Measurements from ENCODE around the gene THAP8. TPM values are rescaled to one million over a fixed set of nuclear protein-coding genes. Genes with fewer than 3 reads are reported as not detected.
"Not testable (repeated sequence)": the region's sequence is repeated elsewhere in the genome, so short reads cannot be mapped to it uniquely, and the experiment has no call there.

The THAP8 gene
- total and polyA plus RNA-seq, 2 of the 8 experiments (the other 6 are each of a cell fraction or from before 2014, with no cell fraction given), result 6.0 to 11.1 TPM

DNA sequence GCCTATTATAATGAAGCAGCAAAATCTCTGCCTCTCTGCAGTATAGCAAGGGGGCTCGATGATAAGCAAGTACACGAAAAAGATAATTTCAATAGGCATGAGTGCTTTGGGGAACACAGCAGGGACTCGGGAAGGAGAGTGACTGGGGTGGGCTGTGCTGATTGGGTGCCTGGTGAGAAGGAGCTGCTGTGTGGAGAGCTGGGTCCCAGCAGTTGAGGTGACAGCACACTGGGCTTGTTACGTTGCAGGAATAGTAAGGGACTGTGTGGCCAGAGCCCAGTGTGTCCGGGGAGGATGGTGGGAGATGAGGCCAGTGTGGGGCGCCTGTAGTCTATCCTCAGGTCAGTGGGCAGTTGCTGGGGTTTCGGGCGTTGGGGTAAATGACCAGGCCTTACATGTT lies 18.0 kb upstream of the THAP8 start (continued):
- TF ChIP-seq SIN3A (conservative IDR thresholded peaks at IDR 0.05 in 1 of 2, IDR thresholded peaks at IDR 0.05 in 1 of 2; ENCODE audit: low read depth in 1 of 2, low read length in 2 of 2), result no peak
- TF ChIP-seq FOSL1 (IDR thresholded peaks at IDR 0.05; ENCODE audit: insufficient read depth, low read depth, low read length), result no peak

DNA sequence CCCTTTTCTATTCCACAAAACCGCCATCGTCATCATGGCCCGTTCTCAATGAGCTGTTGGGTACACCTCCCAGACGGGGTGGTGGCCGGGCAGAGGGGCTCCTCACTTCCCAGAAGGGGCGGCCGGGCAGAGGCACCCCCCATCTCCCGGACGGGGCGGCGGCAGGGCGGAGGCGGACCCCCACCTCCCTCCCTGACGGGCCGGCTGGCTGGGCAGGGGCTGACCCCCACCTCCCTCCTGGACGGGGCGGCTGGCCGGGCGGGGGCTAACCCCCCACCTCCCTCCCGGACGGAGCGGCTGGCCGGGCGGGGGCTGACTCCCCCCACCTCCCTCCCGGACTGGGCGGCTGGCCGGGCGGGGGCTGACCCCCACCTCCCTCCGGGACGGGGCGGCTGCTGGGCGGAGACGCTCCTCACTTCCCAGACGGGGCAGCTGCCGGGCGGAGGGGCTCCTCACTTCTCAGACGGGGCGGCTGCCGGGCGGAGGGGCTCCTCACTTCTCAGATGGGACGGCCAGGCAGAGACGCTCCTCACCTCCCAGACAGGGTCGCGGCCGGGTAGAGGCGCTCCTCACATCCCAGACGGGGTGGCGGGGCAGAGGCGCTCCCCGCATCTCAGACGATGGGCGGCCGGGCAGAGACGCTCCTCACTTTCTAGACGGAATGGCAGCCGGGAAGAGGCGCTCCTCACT lies 14.9 kb upstream of the THAP8 start:
- WGBS, 2 experiments (ENCODE audit: extremely low coverage in 1 of 2, insufficient coverage in 1 of 2, insufficient read length in 1 of 2, insufficient replicate concordance in 2 of 2, low coverage in 1 of 2, low lambda C conversion rate in 2 of 2, missing lambda C conversion rate in 1 of 2), result 97% methylated on average over 11 of the region's 57 CpGs; no CpG with 5 or more reads in 1 of the 2 experiments
- H4K5ac ChIP-seq (ENCODE audit: insufficient read length, low read depth, low read length); H4K8ac ChIP-seq (ENCODE audit: extremely low read depth, insufficient read depth, low read length); FAIRE-seq; H3K14ac ChIP-seq (ENCODE audit: insufficient read length); DNase-seq (ENCODE audit: low read depth in 1 of 2, low spot score in 2 of 2); POLR2A ChIA-PET (ENCODE audit: partially characterized antibody); H3K9me3 ChIP-seq (ENCODE audit: insufficient read depth in 2 of 2, low read depth in 1 of 2, low read length in 1 of 2); H2BK12ac ChIP-seq (ENCODE audit: low read depth, low read length); H3K4me1 ChIP-seq (replicated peaks in 1 of 4; ENCODE audit: control insufficient read depth in 3 of 4, insufficient read depth in 4 of 4, low read length in 3 of 4); H2AFZ ChIP-seq (ENCODE audit: low read length); H2BK20ac ChIP-seq (ENCODE audit: low read length); H2BK5ac ChIP-seq (ENCODE audit: low read depth, low read length); CTCF ChIA-PET (ENCODE audit: partially characterized antibody); H3K79me1 ChIP-seq (ENCODE audit: low read depth, low read length); H2BK120ac ChIP-seq (replicated peaks; ENCODE audit: low read depth, low read length); H3K18ac ChIP-seq (ENCODE audit: extremely low read depth, low read length); H3K56ac ChIP-seq (replicated peaks; ENCODE audit: insufficient read length, low read depth, low read length); H3K23ac ChIP-seq (ENCODE audit: insufficient read length); H3K27me3 ChIP-seq (replicated peaks in 1 of 4; ENCODE audit: control insufficient read depth in 3 of 4, extremely low read depth in 1 of 4, insufficient read depth in 3 of 4, low read length in 3 of 4); H3K27ac ChIP-seq (ENCODE audit: low read depth, low read length); H3K9ac ChIP-seq (replicated peaks in 1 of 4; ENCODE audit: extremely low read depth in 1 of 4, low read depth in 3 of 4, low read length in 3 of 4); H2BK15ac ChIP-seq (ENCODE audit: low read length); H3K4me2 ChIP-seq (ENCODE audit: insufficient read depth in 1 of 2, low read depth in 2 of 2, low read length in 2 of 2); H3K4me3 ChIP-seq (ENCODE audit: extremely low read depth in 1 of 4, insufficient read depth in 2 of 4, low read depth in 3 of 4, low read length in 4 of 4); H3K23me2 ChIP-seq (ENCODE audit: low read depth, low read length); H4K91ac ChIP-seq (replicated peaks; ENCODE audit: insufficient read length, low read length); H2AK5ac ChIP-seq (ENCODE audit: low read depth, low read length); H3K4ac ChIP-seq (replicated peaks; ENCODE audit: insufficient read length, low read depth, low read length); H3K79me2 ChIP-seq (ENCODE audit: control insufficient read depth in 1 of 2, insufficient read depth in 2 of 2, low read length in 2 of 2): not testable (repeated sequence)
- H3K36me3 ChIP-seq (ENCODE audit: control insufficient read depth in 2 of 4, insufficient read depth in 4 of 4, low read length in 3 of 4), result peaks cover 23 to 73% (median 52%) of the 10 kb centered on the region in 4 experiments
- peaks cover 6 to 20% of the 10 kb centered on the region in 2 experiments for H4K20me1 ChIP-seq (replicated peaks in 1 of 2; ENCODE audit: control insufficient read depth in 1 of 2, insufficient read depth in 2 of 2, low read length in 2 of 2)

Measured in H1 (cell line).